ENCODE data around the gene WNT5B. TPM values are rescaled to one million over a fixed set of nuclear protein-coding genes. Genes with fewer than 3 reads are reported as not detected.

The WNT5B gene
- total RNA-seq, 2 donors from 2014 or later = 4.5 to 9.4 TPM

GRCh38 chr12:1616233-1617066 lies 12.6 kb upstream of the WNT5B start:
- ATAC-seq = no peak

GRCh38 chr12:1618489-1618888 lies 10.5 kb upstream of the WNT5B start:
- intact Hi-C loops (cut with DNase I, micrococcal nuclease) = no loop called here
- no peak for DNase-seq
- ATAC-seq = no peak

More at GRCh38 chr12:1616233-1617066, 12.6 kb upstream of the WNT5B start:
- DNase-seq = no peak
- intact Hi-C loops (cut with DNase I, micrococcal nuclease) = no loop called here

- no peak for DNase-seq
Measured at GRCh38 chr12:1619159-1619558, 9.9 kb upstream of the WNT5B start.

GRCh38 chr12:1619587-1619986 lies 9.4 kb upstream of the WNT5B start:
- ATAC-seq (no peak), DNase-seq (peak in 1 of 2 donors; percentile 48)
- intact Hi-C loops (cut with DNase I, micrococcal nuclease) = no loop called here

More at GRCh38 chr12:1619159-1619558, 9.9 kb upstream of the WNT5B start:
- no peak for ATAC-seq
- intact Hi-C loops (cut with DNase I, micrococcal nuclease) = no loop called here

GRCh38 chr12:1620092-1620491 lies 8.9 kb upstream of the WNT5B start:
- no peak for DNase-seq
- intact Hi-C loops (cut with DNase I, micrococcal nuclease) = no loop called here
- ATAC-seq = no peak

GRCh38 chr12:1622406-1622805 lies 6.6 kb upstream of the WNT5B start:
- intact Hi-C loops (cut with DNase I, micrococcal nuclease) = no loop called here
- ATAC-seq (no peak), DNase-seq (no peak)

GRCh38 chr12:1629338-1630132 lies 504 bp downstream of the WNT5B start:
- intact Hi-C loops (cut with DNase I, micrococcal nuclease) = no loop called here
- DNase-seq (peak in 1 of 2 donors; percentile 41), ATAC-seq (peak; percentile 73)

GRCh38 chr12:1630133-1630826 lies 1.2 kb downstream of the WNT5B start:
- intact Hi-C loops (cut with DNase I, micrococcal nuclease) = no loop called here
- DNase-seq (peak; percentile 62 to 69), ATAC-seq (peak; percentile 74)

GRCh38 chr12:1630827-1631591 lies 2.0 kb downstream of the WNT5B start:
- DNase-seq = no peak
- intact Hi-C loops (cut with DNase I, micrococcal nuclease) = no loop called here

GRCh38 chr12:1632702-1633101 lies 3.7 kb downstream of the WNT5B start:
- intact Hi-C loops (cut with DNase I, micrococcal nuclease) = no loop called here
- no peak for ATAC-seq
- DNase-seq = no peak

More at GRCh38 chr12:1630827-1631591, 2.0 kb downstream of the WNT5B start:
- ATAC-seq = no peak

- intact Hi-C loops (cut with DNase I, micrococcal nuclease) = no loop called here
- ATAC-seq = no peak
- no peak for DNase-seq
Measured at GRCh38 chr12:1633459-1633858, 4.4 kb downstream of the WNT5B start.

GRCh38 chr12:1634149-1634548 lies 5.1 kb downstream of the WNT5B start:
- intact Hi-C loops (cut with DNase I, micrococcal nuclease) = no loop called here
- DNase-seq (no peak), ATAC-seq (no peak)

GRCh38 chr12:1634590-1635191 lies 5.7 kb downstream of the WNT5B start:
- intact Hi-C loops (cut with DNase I, micrococcal nuclease) = no loop called here
- peak; percentile 71 for ATAC-seq
- peak; percentile 58 to 84 for DNase-seq

GRCh38 chr12:1635301-1636095 lies 6.5 kb downstream of the WNT5B start:
- no peak for DNase-seq
- ATAC-seq = no peak
- intact Hi-C loops (cut with DNase I, micrococcal nuclease) = no loop called here

- ATAC-seq (no peak), DNase-seq (no peak)
- intact Hi-C loops (cut with DNase I, micrococcal nuclease) = no loop called here
Measured at GRCh38 chr12:1638203-1638602, 9.2 kb downstream of the WNT5B start.

GRCh38 chr12:1639538-1639937 lies 10.5 kb downstream of the WNT5B start:
- DNase-seq = no peak
- ATAC-seq = no peak
- intact Hi-C loops (cut with DNase I, micrococcal nuclease) = no loop called here

Data from left colon (tissue), 2 donors.